HEK293 (cell line): ENCODE data around the gene TBX6.
A peak's percentile ranks its signal among the peaks of the same experiment; 100 is the strongest.

Experiments
- CTCF ChIA-PET: fragments of 350-600 bp; formaldehyde crosslinking; extraction: SDS; loops from one replicate; lab custom pipeline; 2021; ENCODE audit warnings: antibody characterized with exemption; lab: Yijun Ruan, JAX
- POLR2A ChIA-PET: fragments of 300-600 bp; formaldehyde crosslinking; extraction: SDS; loops from one replicate; lab custom pipeline; 2020; ENCODE audit warnings: antibody characterized with exemption, inconsistent platforms; lab: Yijun Ruan, JAX
- H3K27ac ChIP-seq: fragments of 200-500 bp; sonication (Bioruptor generic); 2 replicates; pipeline ENCODE4 v1.5.1; 2014; ENCODE audit warnings: low read depth, low read length, control low read depth, inconsistent platforms; ENCODE audit errors: extremely low read depth
- H3K36me3 ChIP-seq, 2 experiments: fragments of 200-500 bp in 1 of 2; sonication (Bioruptor generic) in 1 of 2; 1 replicate in 1 of 2; 2 replicates in 1 of 2; pipeline ENCODE4 v1.5.1; 2014 to 2017; ENCODE audit warnings: inconsistent platforms in 2 of 2, low read length in 2 of 2; ENCODE audit not compliant: control insufficient read depth in 2 of 2, insufficient read depth in 1 of 2
- H3K4me1 ChIP-seq: fragments of 200-500 bp; sonication (Bioruptor generic); 2 replicates; pipeline ENCODE4 v1.5.1; 2014; ENCODE audit warnings: mild to moderate bottlenecking, low read length, inconsistent platforms; ENCODE audit not compliant: control insufficient read depth, insufficient read depth
- H3K4me3 ChIP-seq: 2 replicates; pipeline ENCODE4 v1.5.1; 2011; ENCODE audit warnings: low read depth, mild to moderate bottlenecking, control low read depth, low read length, moderate library complexity
- H3K9me3 ChIP-seq: fragments of 200-500 bp; sonication (Bioruptor generic); 2 replicates; pipeline ENCODE4 v1.5.1; 2014; ENCODE audit warnings: low read depth, low read length, inconsistent platforms; ENCODE audit not compliant: control insufficient read depth, insufficient read depth
- BCL11A ChIP-seq: fragments of 450-650 bp; formaldehyde crosslinking; IDR thresholded peaks from 2 replicates; pipeline ENCODE4 v1.5.1; 2016; ENCODE audit warnings: low read depth, missing biosample characterization, missing genetic modification characterization
- KLF1 ChIP-seq: fragments of 450-650 bp; formaldehyde crosslinking; IDR thresholded peaks from 2 replicates; pipeline ENCODE4 v1.5.1; 2016; ENCODE audit warnings: missing biosample characterization, missing genetic modification characterization
- KLF10 ChIP-seq: fragments of 450-650 bp; IDR thresholded peaks from 2 replicates; pipeline ENCODE4 v1.5.1; 2018; ENCODE audit warnings: missing biosample characterization, mild to moderate bottlenecking, missing genetic modification characterization
- KLF8 ChIP-seq: fragments of 450-650 bp; formaldehyde crosslinking; IDR thresholded peaks from 2 replicates; pipeline ENCODE4 v1.5.1; 2016; ENCODE audit warnings: missing biosample characterization, missing genetic modification characterization
- SP2 ChIP-seq: fragments of 450-650 bp; formaldehyde crosslinking; IDR thresholded peaks from 2 replicates; pipeline ENCODE4 v1.5.1; 2016; ENCODE audit warnings: missing biosample characterization, missing genetic modification characterization
- YY1 ChIP-seq: fragments of 450-650 bp; formaldehyde crosslinking; IDR thresholded peaks from 2 replicates; pipeline ENCODE4 v1.5.1; 2018; ENCODE audit warnings: missing biosample characterization, missing genetic modification characterization
- ZFHX2 ChIP-seq: fragments of 450-650 bp; formaldehyde crosslinking; conservative IDR thresholded peaks from 2 replicates; pipeline ENCODE4 v1.5.1; 2016; ENCODE audit warnings: missing biosample characterization, missing genetic modification characterization
- ZFP69B ChIP-seq: fragments of 450-650 bp; formaldehyde crosslinking; IDR thresholded peaks from 2 replicates; pipeline ENCODE4 v1.5.1; 2016; ENCODE audit warnings: missing biosample characterization, missing genetic modification characterization
- ZNF10 ChIP-seq: fragments of 450-650 bp; formaldehyde crosslinking; IDR thresholded peaks from 2 replicates; pipeline ENCODE4 v1.5.1; 2017; ENCODE audit warnings: missing biosample characterization, missing genetic modification characterization
- ZNF16 ChIP-seq: fragments of 450-650 bp; formaldehyde crosslinking; IDR thresholded peaks from 2 replicates; pipeline ENCODE4 v1.5.1; 2016; ENCODE audit warnings: low read depth, missing biosample characterization, missing genetic modification characterization
- ZNF214 ChIP-seq: fragments of 450-650 bp; formaldehyde crosslinking; IDR thresholded peaks from 2 replicates; pipeline ENCODE4 v1.5.1; 2017; ENCODE audit warnings: missing biosample characterization, mild to moderate bottlenecking, missing genetic modification characterization, borderline replicate concordance
- ZNF366 ChIP-seq: fragments of 450-650 bp; formaldehyde crosslinking; conservative IDR thresholded peaks from 2 replicates; pipeline ENCODE4 v1.5.1; 2016; ENCODE audit warnings: missing biosample characterization, missing genetic modification characterization
- ZNF596 ChIP-seq: fragments of 450-650 bp; IDR thresholded peaks from 2 replicates; pipeline ENCODE4 v1.5.0; 2018; ENCODE audit warnings: missing biosample characterization, mild to moderate bottlenecking, missing genetic modification characterization, moderate library complexity
- ZSCAN23 ChIP-seq: fragments of 450-650 bp; formaldehyde crosslinking; IDR thresholded peaks from 2 replicates; pipeline ENCODE4 v1.5.1; 2016; ENCODE audit warnings: missing biosample characterization, missing genetic modification characterization
- TF ChIP-seq, protein P1 (sequence below): fragments of 450-650 bp; formaldehyde crosslinking; IDR thresholded peaks from 2 replicates; pipeline ENCODE4 v1.5.1; 2016; ENCODE audit warnings: missing biosample characterization, missing genetic modification characterization
- TF ChIP-seq, protein P2 (sequence below): fragments of 450-650 bp; formaldehyde crosslinking; IDR thresholded peaks from 2 replicates; pipeline ENCODE4 v1.5.1; 2016; ENCODE audit warnings: missing biosample characterization, missing genetic modification characterization, borderline replicate concordance
- TF ChIP-seq, protein P3 (sequence below): fragments of 450-650 bp; formaldehyde crosslinking; IDR thresholded peaks from 2 replicates; pipeline ENCODE4 v1.5.1; 2016; ENCODE audit warnings: missing biosample characterization, missing genetic modification characterization, borderline replicate concordance
- TF ChIP-seq, protein P4 (sequence below): fragments of 450-650 bp; formaldehyde crosslinking; IDR thresholded peaks from 2 replicates; pipeline ENCODE4 v1.5.1; 2016; ENCODE audit warnings: missing biosample characterization, missing genetic modification characterization

The TBX6 gene, protein sequence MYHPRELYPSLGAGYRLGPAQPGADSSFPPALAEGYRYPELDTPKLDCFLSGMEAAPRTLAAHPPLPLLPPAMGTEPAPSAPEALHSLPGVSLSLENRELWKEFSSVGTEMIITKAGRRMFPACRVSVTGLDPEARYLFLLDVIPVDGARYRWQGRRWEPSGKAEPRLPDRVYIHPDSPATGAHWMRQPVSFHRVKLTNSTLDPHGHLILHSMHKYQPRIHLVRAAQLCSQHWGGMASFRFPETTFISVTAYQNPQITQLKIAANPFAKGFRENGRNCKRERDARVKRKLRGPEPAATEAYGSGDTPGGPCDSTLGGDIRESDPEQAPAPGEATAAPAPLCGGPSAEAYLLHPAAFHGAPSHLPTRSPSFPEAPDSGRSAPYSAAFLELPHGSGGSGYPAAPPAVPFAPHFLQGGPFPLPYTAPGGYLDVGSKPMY

DNA sequence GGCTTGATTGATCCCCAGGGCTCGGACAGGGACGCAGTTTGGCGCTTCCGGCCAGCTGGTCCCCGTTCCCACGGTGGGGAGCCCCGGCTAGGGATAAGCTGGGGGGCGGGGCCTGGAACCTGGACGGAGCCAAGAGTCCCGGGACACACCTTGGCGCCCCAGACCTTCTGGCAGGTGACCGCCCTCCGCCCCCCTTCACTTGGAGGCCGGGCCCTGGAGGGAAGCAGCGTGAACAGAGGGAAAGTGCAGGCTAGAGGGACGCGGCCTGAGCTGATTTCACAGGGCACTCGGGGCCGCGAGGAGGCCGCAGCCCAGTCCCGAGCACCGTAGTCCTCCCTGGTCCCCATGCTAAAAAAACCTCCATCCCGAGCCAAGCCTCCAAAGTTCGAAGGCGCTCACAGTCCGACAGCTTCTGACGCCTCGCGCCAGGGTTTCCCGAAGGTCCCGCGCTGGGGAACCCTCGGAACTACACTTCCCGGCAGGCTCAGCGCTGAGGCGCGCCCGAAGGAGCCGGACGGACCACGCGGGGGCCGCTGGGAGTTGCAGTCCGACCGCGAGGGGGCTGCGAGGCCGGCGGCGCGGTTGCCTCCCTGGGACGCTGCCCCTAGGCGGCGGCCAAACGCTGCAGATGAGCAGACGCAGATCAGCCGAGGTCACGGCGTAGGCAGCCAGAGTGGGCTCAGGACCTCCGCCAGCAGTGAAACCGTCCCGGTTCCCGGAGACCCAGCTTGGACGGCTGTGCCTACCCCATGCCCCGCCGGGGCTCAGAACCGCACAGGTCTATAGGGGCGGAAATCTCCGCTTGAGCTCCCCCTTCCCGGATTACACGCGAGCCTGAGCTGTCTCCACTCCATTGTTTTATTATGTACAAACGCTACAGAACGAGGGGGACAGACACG, at the start of gene TBX6:
Gene TBX6, minus strand, starts transcription at position 451 of the 899 bp plus-strand sequence. CDS start 731 bp downstream, outside the sequence.
- ChIA-PET CTCF (interaction anchor here (0.6 to 5.0 kb wide), 37 partner anchors 8 to 733 kb away, joined by 3 to 38 read pairs (median 4); partner anchors contain the start of genes DCTPP1, GDPD3, PPP4C and ZNF771), POLR2A (interaction anchor here (0.5 to 3.3 kb wide), 14 partner anchors 12 to 432 kb away, joined by 3 to 26 read pairs (median 3); partner anchors contain the start of genes ALDOA, CORO1A, MAPK3 and PPP4C)
- Histone ChIP-seq H3K4me1 (no peaks in the 10 kb centered on the region), H3K27ac (peak within 1 kb of the TSS; percentile 8; the same call in 1 of the 2 replicates), H3K36me3 (peaks cover 0 to 19% of the 10 kb centered on the region in 2 experiments; a peak in 1 of 3 replicates), H3K4me3 (peak within 1 kb of the TSS; percentile 12), H3K9me3 (no peaks in the 10 kb centered on the region)
- no peak for TF ChIP-seq YY1 (tag by site-specific recombination)
- TF ChIP-seq BCL11A (tag by site-specific recombination): no peak
- TF ChIP-seq, protein P1, sequence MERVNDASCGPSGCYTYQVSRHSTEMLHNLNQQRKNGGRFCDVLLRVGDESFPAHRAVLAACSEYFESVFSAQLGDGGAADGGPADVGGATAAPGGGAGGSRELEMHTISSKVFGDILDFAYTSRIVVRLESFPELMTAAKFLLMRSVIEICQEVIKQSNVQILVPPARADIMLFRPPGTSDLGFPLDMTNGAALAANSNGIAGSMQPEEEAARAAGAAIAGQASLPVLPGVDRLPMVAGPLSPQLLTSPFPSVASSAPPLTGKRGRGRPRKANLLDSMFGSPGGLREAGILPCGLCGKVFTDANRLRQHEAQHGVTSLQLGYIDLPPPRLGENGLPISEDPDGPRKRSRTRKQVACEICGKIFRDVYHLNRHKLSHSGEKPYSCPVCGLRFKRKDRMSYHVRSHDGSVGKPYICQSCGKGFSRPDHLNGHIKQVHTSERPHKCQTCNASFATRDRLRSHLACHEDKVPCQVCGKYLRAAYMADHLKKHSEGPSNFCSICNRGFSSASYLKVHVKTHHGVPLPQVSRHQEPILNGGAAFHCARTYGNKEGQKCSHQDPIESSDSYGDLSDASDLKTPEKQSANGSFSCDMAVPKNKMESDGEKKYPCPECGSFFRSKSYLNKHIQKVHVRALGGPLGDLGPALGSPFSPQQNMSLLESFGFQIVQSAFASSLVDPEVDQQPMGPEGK: peak; percentile 36; the same call in 1 of the 2 replicates
- TF ChIP-seq ZNF10 (tag by site-specific recombination): no peak
- TF ChIP-seq, protein P2, sequence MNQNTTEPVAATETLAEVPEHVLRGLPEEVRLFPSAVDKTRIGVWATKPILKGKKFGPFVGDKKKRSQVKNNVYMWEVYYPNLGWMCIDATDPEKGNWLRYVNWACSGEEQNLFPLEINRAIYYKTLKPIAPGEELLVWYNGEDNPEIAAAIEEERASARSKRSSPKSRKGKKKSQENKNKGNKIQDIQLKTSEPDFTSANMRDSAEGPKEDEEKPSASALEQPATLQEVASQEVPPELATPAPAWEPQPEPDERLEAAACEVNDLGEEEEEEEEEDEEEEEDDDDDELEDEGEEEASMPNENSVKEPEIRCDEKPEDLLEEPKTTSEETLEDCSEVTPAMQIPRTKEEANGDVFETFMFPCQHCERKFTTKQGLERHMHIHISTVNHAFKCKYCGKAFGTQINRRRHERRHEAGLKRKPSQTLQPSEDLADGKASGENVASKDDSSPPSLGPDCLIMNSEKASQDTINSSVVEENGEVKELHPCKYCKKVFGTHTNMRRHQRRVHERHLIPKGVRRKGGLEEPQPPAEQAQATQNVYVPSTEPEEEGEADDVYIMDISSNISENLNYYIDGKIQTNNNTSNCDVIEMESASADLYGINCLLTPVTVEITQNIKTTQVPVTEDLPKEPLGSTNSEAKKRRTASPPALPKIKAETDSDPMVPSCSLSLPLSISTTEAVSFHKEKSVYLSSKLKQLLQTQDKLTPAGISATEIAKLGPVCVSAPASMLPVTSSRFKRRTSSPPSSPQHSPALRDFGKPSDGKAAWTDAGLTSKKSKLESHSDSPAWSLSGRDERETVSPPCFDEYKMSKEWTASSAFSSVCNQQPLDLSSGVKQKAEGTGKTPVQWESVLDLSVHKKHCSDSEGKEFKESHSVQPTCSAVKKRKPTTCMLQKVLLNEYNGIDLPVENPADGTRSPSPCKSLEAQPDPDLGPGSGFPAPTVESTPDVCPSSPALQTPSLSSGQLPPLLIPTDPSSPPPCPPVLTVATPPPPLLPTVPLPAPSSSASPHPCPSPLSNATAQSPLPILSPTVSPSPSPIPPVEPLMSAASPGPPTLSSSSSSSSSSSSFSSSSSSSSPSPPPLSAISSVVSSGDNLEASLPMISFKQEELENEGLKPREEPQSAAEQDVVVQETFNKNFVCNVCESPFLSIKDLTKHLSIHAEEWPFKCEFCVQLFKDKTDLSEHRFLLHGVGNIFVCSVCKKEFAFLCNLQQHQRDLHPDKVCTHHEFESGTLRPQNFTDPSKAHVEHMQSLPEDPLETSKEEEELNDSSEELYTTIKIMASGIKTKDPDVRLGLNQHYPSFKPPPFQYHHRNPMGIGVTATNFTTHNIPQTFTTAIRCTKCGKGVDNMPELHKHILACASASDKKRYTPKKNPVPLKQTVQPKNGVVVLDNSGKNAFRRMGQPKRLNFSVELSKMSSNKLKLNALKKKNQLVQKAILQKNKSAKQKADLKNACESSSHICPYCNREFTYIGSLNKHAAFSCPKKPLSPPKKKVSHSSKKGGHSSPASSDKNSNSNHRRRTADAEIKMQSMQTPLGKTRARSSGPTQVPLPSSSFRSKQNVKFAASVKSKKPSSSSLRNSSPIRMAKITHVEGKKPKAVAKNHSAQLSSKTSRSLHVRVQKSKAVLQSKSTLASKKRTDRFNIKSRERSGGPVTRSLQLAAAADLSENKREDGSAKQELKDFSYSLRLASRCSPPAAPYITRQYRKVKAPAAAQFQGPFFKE (tag by site-specific recombination): no peak; the same call in 1 of the 2 replicates
- TF ChIP-seq KLF10 (tag by site-specific recombination): 0 out of 2 replicates have a peak, but pooled peaks have one; percentile 3
- TF ChIP-seq ZFP69B (tag by site-specific recombination): no peak
- no peak for TF ChIP-seq ZNF16
- no peak for TF ChIP-seq KLF1 (tag by site-specific recombination)
- TF ChIP-seq, protein P3, sequence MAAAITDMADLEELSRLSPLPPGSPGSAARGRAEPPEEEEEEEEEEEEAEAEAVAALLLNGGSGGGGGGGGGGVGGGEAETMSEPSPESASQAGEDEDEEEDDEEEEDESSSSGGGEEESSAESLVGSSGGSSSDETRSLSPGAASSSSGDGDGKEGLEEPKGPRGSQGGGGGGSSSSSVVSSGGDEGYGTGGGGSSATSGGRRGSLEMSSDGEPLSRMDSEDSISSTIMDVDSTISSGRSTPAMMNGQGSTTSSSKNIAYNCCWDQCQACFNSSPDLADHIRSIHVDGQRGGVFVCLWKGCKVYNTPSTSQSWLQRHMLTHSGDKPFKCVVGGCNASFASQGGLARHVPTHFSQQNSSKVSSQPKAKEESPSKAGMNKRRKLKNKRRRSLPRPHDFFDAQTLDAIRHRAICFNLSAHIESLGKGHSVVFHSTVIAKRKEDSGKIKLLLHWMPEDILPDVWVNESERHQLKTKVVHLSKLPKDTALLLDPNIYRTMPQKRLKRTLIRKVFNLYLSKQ (tag by site-specific recombination): no peak
- no peak for TF ChIP-seq ZNF214 (tag by site-specific recombination)
- peak; percentile 39; the same call in 1 of the 2 replicates for TF ChIP-seq KLF8
- TF ChIP-seq ZNF366 (tag by site-specific recombination): no peak
- TF ChIP-seq, protein P4, sequence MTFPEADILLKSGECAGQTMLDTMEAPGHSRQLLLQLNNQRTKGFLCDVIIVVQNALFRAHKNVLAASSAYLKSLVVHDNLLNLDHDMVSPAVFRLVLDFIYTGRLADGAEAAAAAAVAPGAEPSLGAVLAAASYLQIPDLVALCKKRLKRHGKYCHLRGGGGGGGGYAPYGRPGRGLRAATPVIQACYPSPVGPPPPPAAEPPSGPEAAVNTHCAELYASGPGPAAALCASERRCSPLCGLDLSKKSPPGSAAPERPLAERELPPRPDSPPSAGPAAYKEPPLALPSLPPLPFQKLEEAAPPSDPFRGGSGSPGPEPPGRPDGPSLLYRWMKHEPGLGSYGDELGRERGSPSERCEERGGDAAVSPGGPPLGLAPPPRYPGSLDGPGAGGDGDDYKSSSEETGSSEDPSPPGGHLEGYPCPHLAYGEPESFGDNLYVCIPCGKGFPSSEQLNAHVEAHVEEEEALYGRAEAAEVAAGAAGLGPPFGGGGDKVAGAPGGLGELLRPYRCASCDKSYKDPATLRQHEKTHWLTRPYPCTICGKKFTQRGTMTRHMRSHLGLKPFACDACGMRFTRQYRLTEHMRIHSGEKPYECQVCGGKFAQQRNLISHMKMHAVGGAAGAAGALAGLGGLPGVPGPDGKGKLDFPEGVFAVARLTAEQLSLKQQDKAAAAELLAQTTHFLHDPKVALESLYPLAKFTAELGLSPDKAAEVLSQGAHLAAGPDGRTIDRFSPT (tag by site-specific recombination): peak; percentile 72
- TF ChIP-seq SP2 (tag by site-specific recombination): peak; percentile 3; the same call in 1 of the 2 replicates
- TF ChIP-seq ZFHX2: no peak; the same call in none of the 2 replicates
- TF ChIP-seq ZSCAN23 (tag by site-specific recombination): no peak
- TF ChIP-seq ZNF596 (tag by site-specific recombination): no peak
